C4-2B (cell line): ENCODE measurements around the gene CD84.

Source experiments
- ZFX ChIP-seq: fragments of 450-650 bp; IDR thresholded peaks from 2 replicates; pipeline ENCODE4 v1.6.1; 2017
- TF ChIP-seq, protein P1 (sequence below): fragments of 450-650 bp; conservative IDR thresholded peaks from 2 replicates; pipeline ENCODE4 v1.5.1; 2017; ENCODE audit warnings: mild to moderate bottlenecking

- TF ChIP-seq, protein P1, sequence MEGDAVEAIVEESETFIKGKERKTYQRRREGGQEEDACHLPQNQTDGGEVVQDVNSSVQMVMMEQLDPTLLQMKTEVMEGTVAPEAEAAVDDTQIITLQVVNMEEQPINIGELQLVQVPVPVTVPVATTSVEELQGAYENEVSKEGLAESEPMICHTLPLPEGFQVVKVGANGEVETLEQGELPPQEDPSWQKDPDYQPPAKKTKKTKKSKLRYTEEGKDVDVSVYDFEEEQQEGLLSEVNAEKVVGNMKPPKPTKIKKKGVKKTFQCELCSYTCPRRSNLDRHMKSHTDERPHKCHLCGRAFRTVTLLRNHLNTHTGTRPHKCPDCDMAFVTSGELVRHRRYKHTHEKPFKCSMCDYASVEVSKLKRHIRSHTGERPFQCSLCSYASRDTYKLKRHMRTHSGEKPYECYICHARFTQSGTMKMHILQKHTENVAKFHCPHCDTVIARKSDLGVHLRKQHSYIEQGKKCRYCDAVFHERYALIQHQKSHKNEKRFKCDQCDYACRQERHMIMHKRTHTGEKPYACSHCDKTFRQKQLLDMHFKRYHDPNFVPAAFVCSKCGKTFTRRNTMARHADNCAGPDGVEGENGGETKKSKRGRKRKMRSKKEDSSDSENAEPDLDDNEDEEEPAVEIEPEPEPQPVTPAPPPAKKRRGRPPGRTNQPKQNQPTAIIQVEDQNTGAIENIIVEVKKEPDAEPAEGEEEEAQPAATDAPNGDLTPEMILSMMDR: peak; percentile 68
- no peak for TF ChIP-seq ZFX
Observed at GRCh38 chr1:160494620-160495019, 84.7 kb downstream of the CD84 start.
